COLO668 (cell line): ENCODE measurements around the gene JAZF1.

Experiments used
- DNase-seq: peaks from one replicate; lab custom pipeline; 2025; ENCODE audit not compliant: unreplicated experiment; lab: John Stamatoyannopoulos, UW

The JAZF1 gene

GRCh38 chr7:27921081-27921836, 259.3 kb downstream of the JAZF1 start:
- no peak for DNase-seq

- DNase-seq: no peak
Measured at GRCh38 chr7:27920281-27920946, 260.2 kb downstream of the JAZF1 start.

GRCh38 chr7:27918503-27918902, 262.1 kb downstream of the JAZF1 start:
- no peak for DNase-seq

- no peak for DNase-seq
Measured at GRCh38 chr7:27917774-27918314, 262.8 kb downstream of the JAZF1 start.

- DNase-seq: no peak
Measured at GRCh38 chr7:27917119-27917518, 263.5 kb downstream of the JAZF1 start.

GRCh38 chr7:27916372-27916771, 264.2 kb downstream of the JAZF1 start:
- no peak for DNase-seq

GRCh38 chr7:27914409-27914808, 266.2 kb downstream of the JAZF1 start:
- no peak for DNase-seq

- no peak for DNase-seq
Measured at GRCh38 chr7:27912751-27913150, 267.8 kb downstream of the JAZF1 start.

- DNase-seq: no peak
Measured at GRCh38 chr7:27911920-27912319, 268.7 kb downstream of the JAZF1 start.

GRCh38 chr7:27910326-27910725, 270.3 kb downstream of the JAZF1 start:
- DNase-seq: no peak

GRCh38 chr7:27908534-27909165, 271.9 kb downstream of the JAZF1 start:
- no peak for DNase-seq

- DNase-seq: no peak
Measured at GRCh38 chr7:27906385-27907091, 274.1 kb downstream of the JAZF1 start.

GRCh38 chr7:27905951-27906350, 274.6 kb downstream of the JAZF1 start:
- no peak for DNase-seq

GRCh38 chr7:27901028-27901760, 279.4 kb downstream of the JAZF1 start:
- DNase-seq: no peak

GRCh38 chr7:27900006-27900405, 280.6 kb downstream of the JAZF1 start:
- no peak for DNase-seq

GRCh38 chr7:27899601-27900000, 281.0 kb downstream of the JAZF1 start:
- DNase-seq: no peak

- no peak for DNase-seq
Measured at GRCh38 chr7:27897441-27897847, 283.2 kb downstream of the JAZF1 start.

- DNase-seq: no peak
Measured at GRCh38 chr7:27897001-27897400, 283.6 kb downstream of the JAZF1 start.

GRCh38 chr7:27895551-27895950, 285.0 kb downstream of the JAZF1 start:
- no peak for DNase-seq

- no peak for DNase-seq
Measured at GRCh38 chr7:27890205-27890849, 290.3 kb downstream of the JAZF1 start.
